Dermis microvascular lymphatic vessel endothelial cell (primary cell): ENCODE data around the gene YIPF3. TPM values are rescaled to one million over a fixed set of nuclear protein-coding genes. Genes with fewer than 3 reads are reported as not detected.
A peak's percentile ranks its signal among the peaks of the same experiment; 100 is the strongest.
"Not testable (repeated sequence)": the region's sequence is repeated elsewhere in the genome, so short reads cannot be mapped to it uniquely, and the experiment has no call there.

Experiments used
- DNase-seq, 2 donors: peaks; one replicate each; pipeline versions ENCODE4 v3.0.0 to v3.0.0-alpha.2; 2010; ENCODE audit warnings: low read depth in 2 of 2
- total RNA-seq: library from RNA; depleted of rRNA; stranded (reverse); fragments of >200 nt; gene quantifications from 2 replicates; pipeline ENCODE4 v1.2.1, GENCODE V29; 2014

YIPF3 gene
- 82.2 and 128 TPM in 2 replicates for total RNA-seq

GRCh38 chr6:43516697-43517504 is at the start of gene YIPF3, which contains the start of gene POLR1C:
Gene YIPF3, minus strand, starts transcription at chr6:43516926. Its CDS starts 119 bp downstream, at chr6:43516807.
Gene POLR1C, plus strand, starts transcription at chr6:43517089. Its CDS starts 21 bp downstream, at chr6:43517110.
- peak; percentile 95 to 98 for DNase-seq

GRCh38 chr6:43559328-43559727 is 42.6 kb upstream of the YIPF3 start:
- no peak for DNase-seq

GRCh38 chr6:43557620-43558019 is 40.9 kb upstream of the YIPF3 start:
- DNase-seq, result not testable (repeated sequence)

GRCh38 chr6:43547222-43547621 is 30.5 kb upstream of the YIPF3 start:
- no peak for DNase-seq

- DNase-seq, result no peak
These were observed 27.7 kb upstream of the YIPF3 start for GRCh38 chr6:43544461-43544860.

- DNase-seq, result no peak
These were observed 25.2 kb upstream of the YIPF3 start for GRCh38 chr6:43541774-43542471.

- no peak for DNase-seq
These were observed 23.8 kb upstream of the YIPF3 start for GRCh38 chr6:43540507-43540906.

- DNase-seq, result not testable (repeated sequence)
These were observed 22.7 kb upstream of the YIPF3 start for GRCh38 chr6:43539409-43539808.

GRCh38 chr6:43538986-43539385 is 22.3 kb upstream of the YIPF3 start:
- DNase-seq, result not testable (repeated sequence)

- DNase-seq, result no peak
These were observed 15.5 kb upstream of the YIPF3 start for GRCh38 chr6:43532201-43532600.

- no peak for DNase-seq
These were observed 7.8 kb upstream of the YIPF3 start for GRCh38 chr6:43524483-43524961.

- no peak for DNase-seq
These were observed 6.6 kb upstream of the YIPF3 start for GRCh38 chr6:43523284-43523683.

GRCh38 chr6:43522547-43523261 is 6.0 kb upstream of the YIPF3 start:
- no peak for DNase-seq

GRCh38 chr6:43521836-43522235 is 5.1 kb upstream of the YIPF3 start:
- DNase-seq, result peak in 1 of 2 donors; percentile 9

GRCh38 chr6:43520097-43520496 is 3.4 kb upstream of the YIPF3 start:
- DNase-seq, result no peak

GRCh38 chr6:43517505-43518357 is 1.0 kb upstream of the YIPF3 start:
- DNase-seq, result no peak

- no peak for DNase-seq
These were observed 394 bp downstream of the YIPF3 start for GRCh38 chr6:43516367-43516696.

- no peak for DNase-seq
These were observed 918 bp downstream of the YIPF3 start for GRCh38 chr6:43515808-43516207.

- DNase-seq, result no peak
These were observed 4.8 kb downstream of the YIPF3 start for GRCh38 chr6:43511824-43512415.

- DNase-seq, result no peak
These were observed 5.9 kb downstream of the YIPF3 start for GRCh38 chr6:43510827-43511163.
